ENCODE measurements around the gene COX7C. TPM values are rescaled to one million over a fixed set of nuclear protein-coding genes. Genes with fewer than 3 reads are reported as not detected.
A peak's percentile ranks its signal among the peaks of the same experiment; 100 is the strongest.

Gene COX7C
- total RNA-seq, 1 donor from 2014 or later = 270 TPM

DNA sequence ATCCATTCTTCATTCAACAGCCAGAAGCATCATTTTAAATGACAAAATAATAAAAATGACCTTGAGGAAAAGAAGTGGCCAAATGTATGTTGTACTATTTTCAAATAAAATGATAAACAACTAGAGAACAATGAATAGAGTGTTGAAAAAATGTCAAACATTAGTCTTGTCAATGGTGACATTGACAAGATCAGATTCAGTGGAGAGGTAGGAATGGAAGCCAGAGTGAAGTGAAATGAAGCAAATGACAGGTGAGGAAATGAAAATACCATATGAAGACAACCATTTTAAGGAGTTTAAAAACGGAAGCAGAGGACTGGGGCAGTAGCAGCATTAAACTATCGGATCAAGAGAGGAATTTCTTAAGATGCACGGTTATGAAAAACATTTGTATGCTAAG, 38.2 kb upstream of the COX7C start:
- H3K27ac ChIP-seq = no peak overlapping the region
- H3K4me3 ChIP-seq = no peak overlapping the region
- H3K9me3 ChIP-seq = no peaks in the 10 kb centered on the region
- intact Hi-C loops (cut with DNase I) = no loop called here
- no peaks in the 10 kb centered on the region for H3K36me3 ChIP-seq
- TF ChIP-seq POLR2AphosphoS5 (IDR thresholded peaks at IDR 0.05; ENCODE audit: insufficient read depth in 1 of 2, low read depth in 1 of 2) (no peak), POLR2A (IDR thresholded peaks at IDR 0.05) (no peak)
- H3K27me3 ChIP-seq = no peaks in the 10 kb centered on the region
- no peaks in the 10 kb centered on the region for H3K4me1 ChIP-seq
- no peak for DNase-seq (ENCODE audit: extremely low spot score in 2 of 2)

GRCh38 chr5:86596476-86596875, 21.3 kb upstream of the COX7C start:
- no peaks in the 10 kb centered on the region for H3K36me3 ChIP-seq
- intact Hi-C loops (cut with DNase I) = no loop called here
- no peak overlapping the region for H3K4me3 ChIP-seq
- no peaks in the 10 kb centered on the region for H3K27me3 ChIP-seq
- DNase-seq (ENCODE audit: extremely low spot score in 2 of 2) = no peak
- no peak overlapping the region for H3K27ac ChIP-seq
- no peaks in the 10 kb centered on the region for H3K4me1 ChIP-seq
- H3K9me3 ChIP-seq = no peaks in the 10 kb centered on the region
- TF ChIP-seq POLR2A (IDR thresholded peaks at IDR 0.05) (no peak), POLR2AphosphoS5 (IDR thresholded peaks at IDR 0.05; ENCODE audit: insufficient read depth in 1 of 2, low read depth in 1 of 2) (no peak)
- TF ChIP-seq, protein P1, sequence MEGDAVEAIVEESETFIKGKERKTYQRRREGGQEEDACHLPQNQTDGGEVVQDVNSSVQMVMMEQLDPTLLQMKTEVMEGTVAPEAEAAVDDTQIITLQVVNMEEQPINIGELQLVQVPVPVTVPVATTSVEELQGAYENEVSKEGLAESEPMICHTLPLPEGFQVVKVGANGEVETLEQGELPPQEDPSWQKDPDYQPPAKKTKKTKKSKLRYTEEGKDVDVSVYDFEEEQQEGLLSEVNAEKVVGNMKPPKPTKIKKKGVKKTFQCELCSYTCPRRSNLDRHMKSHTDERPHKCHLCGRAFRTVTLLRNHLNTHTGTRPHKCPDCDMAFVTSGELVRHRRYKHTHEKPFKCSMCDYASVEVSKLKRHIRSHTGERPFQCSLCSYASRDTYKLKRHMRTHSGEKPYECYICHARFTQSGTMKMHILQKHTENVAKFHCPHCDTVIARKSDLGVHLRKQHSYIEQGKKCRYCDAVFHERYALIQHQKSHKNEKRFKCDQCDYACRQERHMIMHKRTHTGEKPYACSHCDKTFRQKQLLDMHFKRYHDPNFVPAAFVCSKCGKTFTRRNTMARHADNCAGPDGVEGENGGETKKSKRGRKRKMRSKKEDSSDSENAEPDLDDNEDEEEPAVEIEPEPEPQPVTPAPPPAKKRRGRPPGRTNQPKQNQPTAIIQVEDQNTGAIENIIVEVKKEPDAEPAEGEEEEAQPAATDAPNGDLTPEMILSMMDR (IDR thresholded peaks at IDR 0.05) = no peak

DNA sequence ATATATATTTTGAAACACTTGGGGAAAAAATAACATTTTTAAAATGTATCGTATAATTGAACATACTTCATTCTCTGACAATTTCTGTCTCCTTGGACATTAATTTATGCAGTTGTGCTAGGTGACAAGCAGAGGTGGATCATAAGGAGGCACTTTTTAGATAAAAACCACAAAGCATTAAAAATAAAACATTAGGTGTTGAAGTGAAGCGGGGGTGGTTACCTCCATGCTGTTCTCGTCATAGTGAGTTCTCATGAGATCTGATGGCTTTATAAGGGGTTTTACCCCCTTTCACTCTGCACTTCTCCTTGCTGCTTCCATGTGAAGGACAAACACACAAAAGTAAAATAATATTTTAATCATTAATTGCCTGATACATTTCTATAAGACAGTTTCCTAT, 11.9 kb upstream of the COX7C start:
- no peak for DNase-seq (ENCODE audit: extremely low spot score in 2 of 2)
- Histone ChIP-seq H3K27ac (no peak overlapping the region), H3K36me3 (no peaks in the 10 kb centered on the region), H3K27me3 (no peaks in the 10 kb centered on the region), H3K9me3 (no peaks in the 10 kb centered on the region), H3K4me1 (no peaks in the 10 kb centered on the region), H3K4me3 (no peak overlapping the region)
- intact Hi-C loops (cut with DNase I) = no loop called here
- TF ChIP-seq POLR2AphosphoS5 (IDR thresholded peaks at IDR 0.05; ENCODE audit: insufficient read depth in 1 of 2, low read depth in 1 of 2) (no peak), POLR2A (IDR thresholded peaks at IDR 0.05) (no peak)
- TF ChIP-seq, protein P1 (IDR thresholded peaks at IDR 0.05) = no peak

- Histone ChIP-seq H3K27me3 (no peaks in the 10 kb centered on the region), H3K9me3 (no peaks in the 10 kb centered on the region), H3K36me3 (no peaks in the 10 kb centered on the region), H3K4me1 (peaks cover 2% of the 10 kb centered on the region), H3K4me3 (no peak overlapping the region), H3K27ac (no peak overlapping the region)
- DNase-seq (ENCODE audit: extremely low spot score in 2 of 2) = no peak
- intact Hi-C loops (cut with DNase I) = no loop called here
- TF ChIP-seq POLR2AphosphoS5 (IDR thresholded peaks at IDR 0.05; ENCODE audit: insufficient read depth in 1 of 2, low read depth in 1 of 2) (no peak), POLR2A (IDR thresholded peaks at IDR 0.05) (no peak)
- TF ChIP-seq, protein P1 (IDR thresholded peaks at IDR 0.05) = no peak
These were observed 4.3 kb upstream of the COX7C start for GRCh38 chr5:86613455-86613854.

DNA sequence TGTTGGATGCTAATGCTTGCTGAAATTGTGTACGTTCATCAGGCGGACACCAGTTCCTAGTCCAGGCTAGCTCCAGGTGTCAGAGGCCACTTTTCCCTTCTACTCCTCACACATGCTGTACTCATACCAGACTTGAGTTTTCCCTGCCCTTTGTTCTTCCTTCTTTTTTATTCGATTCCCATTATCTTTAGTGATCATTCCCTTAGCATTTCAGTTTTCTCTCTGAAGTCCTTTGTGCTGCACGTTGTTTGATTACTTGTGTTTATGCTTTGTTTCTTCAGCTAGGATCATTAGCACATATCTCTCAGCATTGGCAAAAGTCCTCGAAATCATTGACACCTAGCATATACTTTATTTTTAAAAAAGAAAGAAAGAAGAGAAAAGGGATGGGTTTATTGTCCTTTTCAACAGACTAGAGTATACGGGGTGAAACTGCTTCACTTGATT, 409 bp upstream of the COX7C start:
- Histone ChIP-seq H3K4me3 (peak overlapping the region in 1 of 2 donors; percentile 88), H3K36me3 (peaks cover 0 to 25% of the 10 kb centered on the region in 2 donors), H3K27ac (no peak overlapping the region), H3K9me3 (no peaks in the 10 kb centered on the region), H3K4me1 (peaks cover 15% of the 10 kb centered on the region), H3K27me3 (no peaks in the 10 kb centered on the region)
- intact Hi-C loops (cut with DNase I) = no loop called here
- DNase-seq (ENCODE audit: extremely low spot score in 2 of 2) = no peak
- TF ChIP-seq, protein P1 (IDR thresholded peaks at IDR 0.05) = no peak
- no peak for TF ChIP-seq POLR2AphosphoS5 (IDR thresholded peaks at IDR 0.05; ENCODE audit: insufficient read depth in 1 of 2, low read depth in 1 of 2)
- TF ChIP-seq POLR2A (IDR thresholded peaks at IDR 0.05) = no peak

All from vagina (tissue), 2 donors.